Common myeloid progenitor, CD34-positive (primary cell): ENCODE data around the gene KRT36.

Experiments used
- CTCF ChIA-PET: fragments of 350-600 bp; sonication (Branson Sonifier 250); formaldehyde crosslinking; loops from one replicate; lab custom pipeline; 2021; ENCODE audit warnings: antibody characterized with exemption; lab: Charles Lee
- POLR2A ChIA-PET: fragments of 350-600 bp; sonication (Branson Sonifier 250); formaldehyde crosslinking; loops from one replicate; lab custom pipeline; 2021; ENCODE audit warnings: antibody characterized with exemption; lab: Charles Lee
- DNase-seq, 3 donors: peaks; one replicate each; pipeline versions ENCODE4 v3.0.0 to v3.0.0-alpha.2; 2013
- H3K27ac ChIP-seq, 2 experiments: 1 replicate in 1 of 2; 2 replicates in 1 of 2; pipeline ENCODE4 v1.7.0; 2013; ENCODE audit warnings: inconsistent platforms in 2 of 2, low read length in 2 of 2, mild to moderate bottlenecking in 2 of 2, low read depth in 1 of 2, moderate library complexity in 1 of 2; ENCODE audit not compliant: severe bottlenecking in 2 of 2, insufficient read depth in 1 of 2, poor library complexity in 1 of 2
- H3K27me3 ChIP-seq, 5 experiments: replicated peaks in 2 of 5; 1 replicate in 3 of 5; 2 replicates in 2 of 5; pipeline versions ENCODE4 v1.6.1 to v1.7.0; 2013; ENCODE audit warnings: low read length in 4 of 5, mild to moderate bottlenecking in 2 of 5, moderate library complexity in 2 of 5, inconsistent platforms in 1 of 5; ENCODE audit not compliant: insufficient read depth in 5 of 5, control insufficient read depth in 4 of 5
- H3K36me3 ChIP-seq, 4 experiments: 1 replicate in 2 of 4; 2 replicates in 2 of 4; pipeline versions ENCODE4 v1.6.1 to v1.7.0; 2013; ENCODE audit warnings: low read length in 3 of 4, control low read depth in 1 of 4, mild to moderate bottlenecking in 1 of 4; ENCODE audit not compliant: control insufficient read depth in 4 of 4, insufficient read depth in 4 of 4
- H3K4me1 ChIP-seq, 4 experiments: 1 replicate in 3 of 4; 2 replicates in 1 of 4; pipeline versions ENCODE4 v1.6.1 to v1.7.1; 2013; ENCODE audit warnings: low read length in 3 of 4, mild to moderate bottlenecking in 3 of 4, control low read depth in 1 of 4, inconsistent platforms in 1 of 4, moderate library complexity in 1 of 4; ENCODE audit not compliant: control insufficient read depth in 4 of 4, insufficient read depth in 4 of 4; ENCODE audit errors: control extremely low read depth in 1 of 4
- H3K4me3 ChIP-seq, 7 experiments: 1 replicate in 4 of 7; 2 replicates in 3 of 7; pipeline versions ENCODE4 v1.5.1 to v1.7.0; 2013; ENCODE audit warnings: mild to moderate bottlenecking in 7 of 7, low read length in 6 of 7, moderate library complexity in 6 of 7, inconsistent platforms in 2 of 7, low read depth in 2 of 7, control low read depth in 1 of 7; ENCODE audit not compliant: insufficient read depth in 4 of 7, control insufficient read depth in 1 of 7; ENCODE audit errors: extremely low read depth in 1 of 7
- H3K9me3 ChIP-seq, 5 experiments: 1 replicate in 4 of 5; 2 replicates in 1 of 5; pipeline versions ENCODE4 v1.6.1 to v1.7.1; 2013; ENCODE audit warnings: low read length in 4 of 5, mild to moderate bottlenecking in 2 of 5, inconsistent platforms in 1 of 5, low read depth in 1 of 5, moderate library complexity in 1 of 5; ENCODE audit not compliant: control insufficient read depth in 4 of 5, insufficient read depth in 2 of 5; ENCODE audit errors: control extremely low read depth in 1 of 5
- WGBS: methylation state at CpG from one replicate; pipeline ENCODE4 v1.1.5; 2013; ENCODE audit not compliant: insufficient coverage; 5-methylcytosine and 5-hydroxymethylcytosine counted together

KRT36 gene

GRCh38 chr17:41522301-41523224, 32.9 kb upstream of the KRT36 start:
- peaks cover 0 to 8% (median 6%) of the 10 kb centered on the region in 4 experiments for H3K4me1 ChIP-seq
- POLR2A ChIA-PET = no interaction called here
- H3K27me3 ChIP-seq = peaks cover 0 to 37% (median 11%) of the 10 kb centered on the region in 5 experiments
- no peak overlapping the region for H3K4me3 ChIP-seq
- no peaks in the 10 kb centered on the region for H3K36me3 ChIP-seq
- WGBS = 95% methylated on average over 8 of the region's 12 CpGs
- DNase-seq = no peak
- no peaks in the 10 kb centered on the region for H3K9me3 ChIP-seq
- H3K27ac ChIP-seq = no peak overlapping the region
- CTCF ChIA-PET = no interaction called here

- Histone ChIP-seq H3K4me1 (peaks cover 0 to 7% (median 0%) of the 10 kb centered on the region in 4 experiments), H3K4me3 (no peak overlapping the region), H3K27me3 (peaks cover 0 to 28% (median 4%) of the 10 kb centered on the region in 5 experiments), H3K27ac (no peak overlapping the region), H3K36me3 (no peaks in the 10 kb centered on the region), H3K9me3 (no peaks in the 10 kb centered on the region)
- ChIA-PET CTCF (interaction anchor here (0.8 kb wide), 1 partner anchor 144 kb away, joined by 3 read pairs; no protein-coding TSS in a partner anchor), POLR2A (no interaction called here)
- DNase-seq = peak in 2 of 3 donors; percentile 24 to 35
- WGBS = 88% methylated on average over 4 of the region's 6 CpGs
Measured at GRCh38 chr17:41521574-41522261, 32.0 kb upstream of the KRT36 start.

- H3K27ac ChIP-seq = no peak overlapping the region
- no peaks in the 10 kb centered on the region for H3K36me3 ChIP-seq
- 85% methylated on average over 9 of the region's 10 CpGs for WGBS
- ChIA-PET CTCF (interaction anchor here (0.8 to 1.7 kb wide), 2 partner anchors 27 to 145 kb away, joined by 3 to 4 read pairs; no protein-coding TSS in a partner anchor), POLR2A (no interaction called here)
- peaks cover 0 to 7% (median 0%) of the 10 kb centered on the region in 4 experiments for H3K4me1 ChIP-seq
- H3K9me3 ChIP-seq = no peaks in the 10 kb centered on the region
- no peak for DNase-seq
- H3K27me3 ChIP-seq = peaks cover 0 to 21% (median 3%) of the 10 kb centered on the region in 5 experiments
- no peak overlapping the region for H3K4me3 ChIP-seq
Measured at GRCh38 chr17:41520821-41521521, 31.3 kb upstream of the KRT36 start.

- Histone ChIP-seq H3K27me3 (peaks cover 0 to 11% (median 3%) of the 10 kb centered on the region in 5 experiments), H3K4me3 (no peak overlapping the region), H3K4me1 (peaks cover 0 to 7% (median 0%) of the 10 kb centered on the region in 4 experiments), H3K9me3 (no peaks in the 10 kb centered on the region), H3K27ac (no peak overlapping the region), H3K36me3 (no peaks in the 10 kb centered on the region)
- ChIA-PET POLR2A (no interaction called here), CTCF (interaction anchor here (1.7 kb wide), 1 partner anchor 29 kb away, joined by 4 read pairs; no protein-coding TSS in a partner anchor)
- no peak for DNase-seq
- WGBS = 86% methylated on average over 9 of the region's 11 CpGs
Measured at GRCh38 chr17:41519501-41520224, 30.0 kb upstream of the KRT36 start.

- H3K9me3 ChIP-seq = no peaks in the 10 kb centered on the region
- ChIA-PET CTCF (interaction anchor here (1.3 kb wide), 1 partner anchor 666 kb away, joined by 3 read pairs; no protein-coding TSS in a partner anchor), POLR2A (no interaction called here)
- H3K36me3 ChIP-seq = no peaks in the 10 kb centered on the region
- H3K27me3 ChIP-seq = peaks cover 0 to 5% (median 2%) of the 10 kb centered on the region in 5 experiments
- H3K27ac ChIP-seq = no peak within 1 kb of the TSS
- no peak for DNase-seq
- H3K4me3 ChIP-seq = no peak within 1 kb of the TSS
- 98% methylated on average over 7 of the region's 8 CpGs for WGBS
- H3K4me1 ChIP-seq = peaks cover 0 to 7% (median 0%) of the 10 kb centered on the region in 4 experiments
Measured at GRCh38 chr17:41518789-41519449, 29.2 kb upstream of the KRT36 start, which contains the start of gene KRT15. TSS of gene KRT15 (minus strand) at chr17:41518890. CDS start at chr17:41518827, 63 bp downstream.

GRCh38 chr17:41518031-41518430, 28.3 kb upstream of the KRT36 start:
- H3K27ac ChIP-seq = no peak overlapping the region
- H3K4me1 ChIP-seq = peaks cover 0 to 7% (median under 1%) of the 10 kb centered on the region in 4 experiments
- H3K9me3 ChIP-seq = no peaks in the 10 kb centered on the region
- 95% methylated on average over 2 of the region's 3 CpGs for WGBS
- no peak overlapping the region for H3K4me3 ChIP-seq
- ChIA-PET POLR2A (no interaction called here), CTCF (interaction anchor here (1.3 kb wide), 1 partner anchor 665 kb away, joined by 3 read pairs; no protein-coding TSS in a partner anchor)
- no peaks in the 10 kb centered on the region for H3K36me3 ChIP-seq
- DNase-seq = no peak
- peaks cover 0 to 5% (median 0%) of the 10 kb centered on the region in 5 experiments for H3K27me3 ChIP-seq
